AG20443 (cell line): ENCODE results near the gene NPTXR.
"Not testable (repeated sequence)": the region's sequence is repeated elsewhere in the genome, so short reads cannot be mapped to it uniquely, and the experiment has no call there.

Source experiments
- DNase-seq: peaks from one replicate; pipeline ENCODE4 v3.0.0; 2012; ENCODE audit warnings: low spot score, mixed read lengths

The NPTXR gene

DNA sequence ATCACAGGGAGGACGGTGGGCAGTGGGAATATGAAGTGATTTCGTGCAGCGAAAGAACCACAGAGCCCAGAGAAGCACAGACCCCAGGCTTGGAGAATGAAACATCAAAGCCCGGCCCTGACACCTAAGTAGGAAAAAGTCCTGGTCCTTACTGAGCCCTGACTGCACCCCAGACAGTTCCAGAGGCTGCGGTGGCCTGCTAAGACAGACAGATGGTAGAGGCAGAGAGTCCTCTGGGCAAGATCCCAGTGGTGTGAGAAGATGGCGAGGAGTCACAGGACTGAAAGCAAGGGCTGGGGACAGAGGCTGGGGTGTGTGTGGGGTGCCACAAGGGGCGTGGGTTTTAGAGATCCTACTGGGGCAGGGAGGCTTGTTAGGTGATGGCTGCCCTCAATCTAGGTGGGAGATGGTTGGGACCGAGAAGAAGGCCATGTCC, 24.5 kb upstream of the NPTXR start:
- DNase-seq, result no peak

DNA sequence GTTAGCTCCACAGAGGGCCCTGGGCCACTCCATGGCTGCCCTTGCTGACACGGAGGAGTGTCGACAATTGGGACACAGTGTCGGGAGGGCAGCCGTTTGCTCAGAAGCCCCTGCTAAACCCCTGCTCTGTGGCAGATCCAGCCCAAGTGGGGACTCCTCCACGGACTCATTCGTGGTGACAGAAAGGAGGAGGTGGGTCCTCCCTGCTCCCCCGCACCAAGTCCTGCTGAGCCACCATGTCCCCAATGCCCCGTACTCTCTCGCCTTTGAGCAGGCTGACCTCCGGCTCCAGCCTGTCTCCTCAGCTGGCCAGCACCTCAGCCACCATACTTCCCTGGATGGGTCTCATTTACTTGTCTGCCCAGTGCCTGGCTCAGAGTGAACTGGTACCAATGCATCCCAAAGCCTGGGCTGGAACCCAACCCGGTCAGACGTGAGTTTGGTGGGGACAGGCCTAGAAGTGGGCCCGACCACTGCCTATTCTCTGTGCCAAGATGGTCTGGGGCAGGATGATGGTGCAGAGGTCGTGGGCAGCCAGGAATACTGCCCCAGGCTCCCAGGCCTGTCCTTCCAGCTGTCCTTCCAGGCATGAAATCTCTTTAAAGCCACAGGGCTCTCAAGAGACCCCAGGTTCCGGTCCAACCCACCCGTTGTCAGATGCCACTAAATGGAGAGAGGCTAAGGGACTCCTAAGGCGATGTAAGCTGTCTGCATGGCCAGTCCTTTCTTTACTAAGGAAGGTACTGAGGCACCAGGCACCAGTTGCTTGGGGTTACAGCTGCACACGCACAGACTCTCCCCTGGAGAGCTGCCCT, 23.9 kb upstream of the NPTXR start:
- no peak for DNase-seq

- DNase-seq, result no peak
These were observed 23.3 kb upstream of the NPTXR start for GRCh38 chr22:38867124-38867455.

DNA sequence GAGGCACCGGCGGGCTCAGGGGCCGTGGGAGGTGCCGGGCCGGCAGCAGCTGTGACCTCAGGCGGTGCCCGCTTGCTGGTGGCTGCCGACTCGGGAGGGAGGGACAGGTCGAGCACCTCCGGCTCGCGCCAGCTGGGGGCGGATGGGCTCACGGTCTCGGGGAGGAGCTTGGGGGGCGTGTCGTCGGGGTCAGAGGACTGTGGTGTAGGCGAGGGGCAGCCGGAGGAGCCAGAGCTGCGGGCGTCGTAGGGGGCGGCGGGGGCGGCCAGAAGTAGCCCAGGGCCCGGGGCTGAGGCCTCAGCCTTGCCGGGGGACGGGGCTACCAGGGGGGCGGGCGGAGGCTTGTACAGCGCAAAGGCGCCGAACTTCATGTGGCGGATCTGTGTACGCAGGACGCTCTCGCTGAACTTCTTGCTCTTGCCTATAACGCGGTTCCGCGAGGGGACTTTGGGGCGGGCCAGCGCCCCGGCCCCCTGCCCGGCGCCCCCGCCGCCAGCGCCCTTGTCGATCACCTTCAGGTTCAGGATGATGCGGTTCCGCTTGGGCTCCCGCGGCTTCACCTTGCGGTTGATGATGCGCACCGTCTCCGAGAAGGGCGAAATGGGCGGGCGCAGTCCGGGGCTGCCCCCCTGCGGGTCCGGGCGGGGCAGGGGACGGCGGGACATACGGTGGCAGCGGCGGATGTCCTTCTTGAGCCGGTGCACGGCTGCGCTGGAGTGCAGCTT, 22.7 kb upstream of the NPTXR start:
- no peak for DNase-seq

DNA sequence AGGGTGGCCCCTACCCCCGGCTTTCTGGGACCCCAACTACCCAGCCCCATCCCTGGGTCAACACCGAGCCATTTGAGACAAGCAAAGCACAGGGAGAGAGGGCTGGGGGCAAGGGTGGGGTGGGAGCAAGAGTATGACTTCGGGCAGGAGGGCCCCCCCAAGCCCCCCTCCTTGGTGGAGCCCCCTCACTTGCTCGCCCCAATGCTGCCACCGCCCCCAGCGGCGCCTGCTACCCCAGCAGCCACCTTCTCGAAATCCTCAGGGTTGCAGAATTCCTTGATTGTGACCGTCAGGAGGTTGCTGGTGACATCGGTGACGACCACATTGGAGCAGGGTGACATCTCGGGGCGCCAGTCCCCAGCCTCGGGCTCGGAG, 22.2 kb upstream of the NPTXR start:
- no peak for DNase-seq

DNA sequence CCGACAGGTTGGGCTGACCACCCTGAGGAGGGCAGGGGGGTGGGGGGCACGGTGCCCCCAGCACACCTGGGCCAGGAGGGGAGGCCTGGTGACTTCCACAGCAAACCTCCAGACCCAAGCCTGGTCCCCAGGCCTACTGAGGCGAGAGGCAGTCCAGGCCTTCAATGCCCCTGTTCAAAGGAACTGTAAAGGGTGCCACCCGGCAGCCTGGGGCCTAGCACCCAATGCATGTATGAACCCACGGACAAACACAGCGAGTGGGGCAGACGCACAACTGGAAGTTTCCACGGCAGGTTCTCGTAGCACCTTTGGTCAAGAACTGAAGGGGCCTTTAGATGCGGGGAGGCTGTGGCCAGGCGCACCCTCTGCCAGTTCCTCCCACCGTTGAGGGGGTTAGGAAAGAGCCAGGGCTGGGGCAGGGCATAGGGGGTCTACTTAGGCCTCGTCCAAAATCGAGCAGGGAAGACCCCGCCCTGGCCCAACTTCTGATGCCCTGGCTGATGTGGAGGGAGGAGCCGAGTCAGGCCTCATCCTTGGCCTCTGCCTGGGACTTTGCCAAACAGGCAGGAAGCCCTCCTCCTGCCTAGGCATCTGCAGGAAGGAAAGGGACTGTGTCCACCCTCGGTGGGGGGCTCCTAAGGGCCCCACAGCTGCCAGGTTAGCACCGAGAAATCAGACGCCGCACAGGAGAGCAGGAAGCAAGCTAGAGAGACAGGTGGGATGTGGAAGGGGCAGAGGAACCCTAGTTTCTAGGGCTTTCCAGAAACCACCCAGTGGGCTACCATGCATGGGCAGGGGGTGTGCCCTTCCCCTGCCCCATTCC, 21.6 kb upstream of the NPTXR start:
- no peak for DNase-seq

DNA sequence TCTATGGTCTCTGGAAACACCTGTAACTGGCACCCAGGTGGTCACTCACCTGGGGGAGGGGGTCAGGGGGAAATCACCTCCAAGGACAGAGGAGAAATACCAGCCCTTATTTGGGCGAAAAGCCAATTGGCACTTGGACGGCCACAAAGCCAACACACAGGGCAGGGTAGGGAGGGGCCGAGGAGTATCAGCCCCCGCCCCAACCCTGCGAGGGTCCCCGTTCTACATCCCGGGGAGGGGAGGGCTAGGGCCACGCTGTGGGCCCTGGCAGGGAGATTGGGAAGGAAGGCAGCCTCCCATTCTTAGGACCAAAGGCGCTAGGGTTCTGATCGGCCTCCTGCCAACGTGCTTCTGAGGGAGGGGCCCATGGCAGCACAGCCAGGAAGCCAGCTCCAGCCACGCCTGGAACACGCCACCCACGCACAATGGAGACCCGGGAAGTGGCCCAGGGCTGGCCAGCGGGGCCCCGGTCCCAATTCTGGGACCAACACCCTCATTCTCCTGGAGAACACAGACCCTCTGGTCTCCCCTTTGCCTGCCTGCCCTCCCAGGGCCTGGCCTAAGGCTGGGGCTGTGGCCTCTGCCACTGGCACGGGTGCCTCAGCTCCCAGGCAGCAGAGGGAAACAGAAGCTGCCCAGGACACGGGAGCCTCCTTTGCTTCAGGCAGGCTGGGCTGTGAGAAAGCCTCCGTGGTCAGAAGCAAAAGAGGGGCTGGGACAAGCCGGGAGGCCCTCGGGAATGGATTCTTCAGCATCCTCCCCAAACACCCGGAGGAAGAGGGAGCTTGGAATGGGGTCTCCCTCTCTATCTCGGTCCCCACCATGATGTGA, 20.7 kb upstream of the NPTXR start:
- no peak for DNase-seq

DNA sequence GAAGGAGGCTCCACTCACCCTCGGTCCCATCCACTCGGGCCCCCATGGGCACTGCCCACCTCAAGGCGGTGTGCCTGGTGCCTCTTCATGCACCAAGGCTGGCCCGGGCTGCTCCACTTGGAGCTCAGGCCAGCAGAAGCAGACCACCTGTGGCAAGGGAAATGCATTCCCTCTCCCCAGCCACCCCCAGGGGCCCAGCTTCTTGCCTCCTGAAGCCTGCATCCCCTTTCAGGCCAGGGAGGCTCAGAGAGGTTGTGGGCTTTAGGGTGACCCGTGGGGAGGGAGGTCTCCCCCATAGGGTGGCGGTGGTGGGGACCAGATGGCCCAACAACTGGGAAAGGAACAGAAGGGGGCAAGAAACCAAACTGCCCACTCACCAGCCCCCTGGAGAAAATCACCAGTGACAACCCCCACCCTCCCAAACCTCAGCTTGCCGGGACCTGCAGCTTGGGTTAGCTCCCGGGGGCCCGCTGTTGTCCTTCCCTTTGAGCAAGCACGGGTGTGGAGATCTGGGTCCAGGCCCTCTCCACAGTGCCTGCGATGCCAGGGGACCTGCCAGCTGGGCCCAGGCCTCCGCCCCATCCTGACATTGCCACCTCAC, 19.8 kb upstream of the NPTXR start:
- DNase-seq, result no peak

GRCh38 chr22:38862375-38863329, 18.8 kb upstream of the NPTXR start:
- no peak for DNase-seq

DNA sequence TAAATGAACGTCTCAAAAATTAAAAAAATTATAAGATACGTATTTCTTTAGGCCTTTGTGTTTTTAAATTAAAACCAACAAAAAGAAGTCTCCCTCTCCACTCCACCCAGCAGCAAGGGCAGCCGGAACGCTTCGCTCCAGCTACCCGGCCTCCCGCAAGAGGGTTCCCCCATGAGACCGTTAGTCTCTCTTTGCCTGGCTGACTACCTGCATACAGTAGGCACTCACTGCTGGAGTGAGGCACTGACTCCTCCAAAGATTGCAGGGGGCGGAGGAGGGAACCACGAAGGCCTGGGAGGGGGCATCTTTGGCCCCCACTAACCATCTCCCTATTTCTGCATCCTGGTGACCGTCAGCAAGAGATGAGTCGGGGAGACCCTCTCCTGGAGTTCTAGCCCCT, 18.1 kb upstream of the NPTXR start:
- no peak for DNase-seq

- DNase-seq, result peak; percentile 47
These were observed 17.5 kb upstream of the NPTXR start for GRCh38 chr22:38861170-38861876.

DNA sequence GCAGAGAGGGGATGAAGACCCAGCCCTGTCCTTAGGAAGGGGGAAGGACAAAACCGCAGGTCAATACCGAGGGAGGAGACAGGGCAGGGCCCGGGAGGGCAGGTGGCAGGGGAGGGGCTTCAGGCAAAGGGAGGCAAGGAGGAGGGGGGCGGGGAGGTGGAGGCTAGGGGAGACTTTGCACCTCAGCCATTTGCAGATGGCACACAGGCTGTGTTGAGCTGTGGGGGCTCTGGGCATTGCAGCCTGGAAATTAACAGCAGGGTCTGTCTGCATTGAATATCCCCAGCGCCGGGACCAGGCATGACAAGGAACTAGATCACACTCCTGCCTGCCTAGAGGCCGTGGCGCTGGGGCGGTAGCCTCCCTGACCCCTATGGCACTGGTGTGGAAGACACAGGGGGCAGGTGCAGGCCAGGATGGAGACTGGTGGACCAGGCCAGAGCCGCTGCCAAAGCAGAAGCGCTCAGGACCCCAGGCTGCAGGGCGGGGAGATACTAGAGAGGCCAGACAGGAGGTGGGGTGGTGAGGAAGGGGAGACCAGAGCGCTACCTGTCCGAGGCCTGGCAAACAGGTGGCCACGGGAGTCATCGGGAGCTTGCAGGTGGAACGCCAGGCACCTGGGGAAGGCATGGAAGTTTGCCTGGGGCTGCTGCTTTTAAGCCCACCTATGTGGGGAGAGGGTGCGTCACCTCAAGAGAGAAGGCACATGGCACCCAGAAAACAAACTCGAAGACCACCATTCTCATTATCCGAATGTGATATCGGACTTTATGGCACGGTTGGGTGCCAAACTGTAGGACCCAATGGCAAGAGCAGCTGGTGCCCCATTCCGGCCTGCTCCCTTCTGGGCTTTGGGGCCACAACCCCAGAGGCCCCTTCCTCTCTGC, 16.7 kb upstream of the NPTXR start:
- no peak for DNase-seq

DNA sequence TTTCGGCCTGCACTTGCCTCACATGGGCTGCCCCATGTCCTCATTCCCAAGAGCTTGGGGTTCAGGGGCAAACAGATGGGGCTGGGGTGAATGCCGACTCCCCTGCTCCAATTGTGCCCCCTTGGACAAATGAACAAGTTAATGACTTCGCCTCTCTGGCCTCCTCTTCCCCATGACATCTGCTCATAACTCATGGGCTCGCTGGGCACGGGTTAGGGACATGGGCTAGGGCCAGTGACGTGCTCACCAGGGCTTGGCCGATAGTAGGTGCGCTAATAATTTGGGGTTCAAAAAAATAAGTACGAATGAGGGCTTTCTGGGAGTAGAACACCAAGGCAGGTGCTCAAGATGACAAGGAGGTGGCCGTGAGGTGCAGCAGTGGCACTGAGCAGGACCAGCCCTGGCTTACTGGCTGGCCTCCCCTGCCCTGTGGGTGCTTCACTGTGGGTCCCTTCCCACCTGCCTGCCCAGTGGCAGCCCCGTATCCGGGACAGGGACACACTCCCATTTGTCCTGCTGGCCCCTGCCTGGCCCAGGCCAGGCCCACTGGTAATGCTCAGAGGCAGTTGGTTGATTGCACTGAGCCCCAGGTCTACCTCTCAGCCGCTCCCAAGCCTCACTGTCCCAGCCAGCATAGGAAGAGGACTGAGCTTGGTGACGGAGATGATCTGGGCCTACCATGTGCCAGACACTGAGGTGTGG, 15.9 kb upstream of the NPTXR start:
- DNase-seq, result no peak

- no peak for DNase-seq
These were observed 14.7 kb upstream of the NPTXR start for GRCh38 chr22:38858492-38858891.

GRCh38 chr22:38854476-38854875, 10.6 kb upstream of the NPTXR start:
- DNase-seq, result not testable (repeated sequence)

GRCh38 chr22:38853883-38854282, 10.1 kb upstream of the NPTXR start:
- DNase-seq, result not testable (repeated sequence)

DNA sequence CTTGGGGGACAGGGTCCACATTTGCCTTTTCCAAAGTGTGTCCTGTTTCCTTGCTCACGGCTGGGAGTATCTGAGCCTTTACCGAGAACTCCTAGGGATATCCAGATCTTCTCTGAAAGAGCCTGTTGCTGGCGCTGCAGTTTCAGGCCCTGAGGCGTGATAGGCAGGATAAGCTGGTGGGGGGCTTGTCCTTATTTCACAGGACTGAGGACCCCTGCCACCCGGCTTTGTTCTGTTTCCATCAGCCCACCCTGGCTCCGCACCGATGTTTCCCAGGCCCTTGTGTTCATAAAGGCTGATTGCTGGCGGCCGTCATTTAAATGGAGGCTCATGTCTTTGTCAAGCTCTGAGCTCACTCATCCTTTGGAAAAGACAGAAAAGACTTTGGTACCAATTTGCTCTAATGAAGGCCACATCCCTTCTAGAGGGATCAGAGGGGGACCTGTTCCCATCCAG, 9.4 kb upstream of the NPTXR start:
- DNase-seq, result no peak

DNA sequence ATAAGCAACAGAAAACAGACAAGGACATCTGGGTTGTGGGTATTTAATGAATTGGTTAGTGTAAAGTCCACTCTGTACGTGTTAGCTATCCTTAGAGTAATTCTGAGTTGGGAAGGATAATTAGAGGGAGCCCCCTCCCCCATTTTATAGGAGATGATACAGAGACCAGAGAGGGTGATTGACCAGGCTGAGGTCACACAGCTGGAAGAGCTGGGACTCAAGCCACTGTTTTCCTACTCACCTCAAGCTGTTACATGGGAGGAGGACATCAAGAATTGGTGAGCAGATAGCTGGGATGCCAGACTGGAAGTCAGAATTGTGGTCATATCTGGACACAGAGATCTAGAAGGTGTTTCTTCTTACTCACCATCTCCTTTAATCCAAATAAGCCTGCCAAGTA, 8.7 kb upstream of the NPTXR start:
- no peak for DNase-seq
